GM21447 (cell line): ENCODE data around the gene FADS6.

ENCODE experiments used
- ATAC-seq: cut with Tn5 transposase; IDR thresholded peaks from one replicate; pipeline ENCODE4 v1.9.1; 2021; ENCODE audit not compliant: unreplicated experiment

The FADS6 gene

GRCh38 chr17:74833501-74834377 is 59.7 kb downstream of the FADS6 start:
- no peak for ATAC-seq

DNA sequence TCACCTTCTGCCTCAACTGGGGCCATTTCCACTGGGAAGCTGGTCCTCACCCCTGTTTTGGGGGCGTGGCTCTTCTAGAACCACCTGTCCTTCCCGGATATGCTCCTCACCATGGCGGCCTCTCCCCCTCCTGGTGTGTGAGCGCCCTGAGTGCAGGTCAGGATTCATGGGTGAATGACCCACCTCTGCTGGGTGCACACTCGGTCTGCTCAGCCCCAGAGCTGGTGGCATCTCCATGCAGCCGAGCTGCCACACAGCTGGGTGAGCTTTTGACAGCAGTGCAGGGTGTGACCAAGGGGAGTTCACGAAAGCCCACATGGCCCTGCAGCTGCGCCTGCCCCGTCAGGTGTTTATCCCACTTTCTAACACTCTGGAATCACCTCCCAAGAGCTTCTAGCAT is 61.0 kb downstream of the FADS6 start:
- no peak for ATAC-seq

DNA sequence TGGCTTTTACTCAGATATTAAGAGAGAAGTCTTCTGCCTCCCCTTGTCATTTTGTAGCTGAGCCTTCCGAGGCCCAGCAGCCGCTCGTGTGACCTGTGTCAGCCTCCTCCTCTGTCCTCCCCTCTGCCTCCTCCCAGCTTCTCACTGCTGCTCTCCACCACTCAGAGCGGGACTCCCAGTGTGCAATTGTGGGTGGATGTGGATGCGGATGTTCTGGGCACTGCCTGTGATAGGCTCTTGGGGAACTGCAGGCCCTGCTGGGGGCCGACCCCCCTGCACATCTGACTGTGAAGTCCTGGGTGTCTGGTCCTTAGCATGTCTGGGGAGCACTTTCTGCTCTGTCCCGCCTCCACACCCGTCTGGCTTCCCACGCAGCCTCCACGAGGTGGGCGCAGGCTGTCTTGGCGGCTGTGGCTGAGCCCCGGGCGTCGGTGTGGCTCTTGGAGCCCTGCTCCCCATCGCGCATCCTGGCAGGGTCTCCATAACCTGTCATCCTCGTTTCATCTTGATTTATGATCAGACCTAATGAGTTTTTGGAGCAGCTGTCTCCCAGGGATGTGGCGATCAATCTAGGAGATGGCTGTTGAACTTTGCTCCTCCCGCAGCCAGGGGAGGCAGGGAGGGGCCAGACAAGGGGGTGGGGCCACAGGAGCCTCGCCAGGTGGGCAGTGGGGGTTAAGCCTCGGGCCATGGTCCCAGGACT is 61.8 kb downstream of the FADS6 start:
- ATAC-seq = no peak

GRCh38 chr17:74830861-74831260 is 62.6 kb downstream of the FADS6 start:
- ATAC-seq = no peak

- ATAC-seq = no peak
Observed at GRCh38 chr17:74827800-74828199, 65.6 kb downstream of the FADS6 start.
